GM11168 (cell line): ENCODE results near the gene USP35.

Experiments
- in situ Hi-C: fragments of 300-500 bp; cut with MboI; formaldehyde crosslinking; loops from one replicate; pipeline ENCODE4 v1.12.0; 2022; ENCODE audit warnings: low sequenced_read_pairs; ENCODE audit not compliant: unreplicated experiment

The USP35 gene

GRCh38 chr11:78188286-78189173 is at the start of gene USP35, which contains the start of gene KCTD21:
Gene USP35, plus strand, starts transcription at chr11:78188919. Its CDS starts 7,327 bp downstream, at chr11:78196246.
Gene KCTD21, minus strand, starts transcription at chr11:78188626. Its CDS starts 14,072 bp downstream, at chr11:78174554.
- in situ Hi-C loops = no loop called here

DNA sequence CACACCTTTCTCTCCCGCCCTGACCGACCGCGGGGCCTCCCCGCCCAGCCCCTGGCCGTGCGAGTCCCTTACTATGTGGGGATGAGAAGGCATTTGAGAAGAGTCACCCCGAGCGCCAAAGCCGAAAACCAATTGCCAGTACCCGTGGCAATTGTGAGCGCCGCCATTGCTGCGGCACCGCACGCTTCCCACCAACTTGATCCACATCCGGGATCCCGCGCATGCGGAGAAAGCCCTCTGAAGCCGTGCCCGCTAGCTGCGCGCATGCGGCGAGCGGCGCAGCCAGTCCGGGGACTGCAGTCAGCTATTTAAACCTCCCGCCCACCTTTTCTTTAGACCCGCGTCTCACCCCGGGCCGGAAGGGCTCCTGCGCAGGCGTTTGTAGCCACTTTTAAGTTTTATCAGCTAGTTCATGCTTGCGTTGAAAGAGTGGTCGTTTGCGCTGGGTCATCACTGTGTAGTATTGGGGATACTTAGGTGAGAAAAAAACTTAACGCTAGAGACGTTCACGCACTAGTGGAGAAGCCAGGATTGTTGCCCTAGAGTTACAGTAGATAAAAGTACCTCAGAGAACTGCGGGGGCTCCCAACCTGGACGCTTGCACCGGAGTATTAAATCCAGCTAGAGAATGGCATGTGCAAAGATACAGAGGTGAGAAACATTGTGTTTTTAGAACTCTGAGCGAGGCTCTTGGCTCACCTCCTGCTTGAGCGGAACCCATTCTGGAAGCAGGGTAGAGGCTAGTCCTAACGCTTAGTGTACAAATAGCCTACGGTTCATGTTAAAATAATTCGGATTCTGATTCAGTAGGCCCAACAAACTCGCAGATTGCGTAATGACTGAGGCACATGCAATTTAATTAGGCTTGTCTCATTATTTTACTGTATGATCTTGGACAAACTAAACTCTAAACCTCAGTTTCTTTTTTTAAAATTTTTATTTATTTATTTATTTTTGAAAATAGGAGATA is 49.0 kb upstream of the USP35 start, which contains the start of gene ALG8:
TSS of gene ALG8 (minus strand) at position 205 of the 970 bp plus-strand sequence. CDS start at position 167, 38 bp downstream.
- in situ Hi-C loops = no loop called here

DNA sequence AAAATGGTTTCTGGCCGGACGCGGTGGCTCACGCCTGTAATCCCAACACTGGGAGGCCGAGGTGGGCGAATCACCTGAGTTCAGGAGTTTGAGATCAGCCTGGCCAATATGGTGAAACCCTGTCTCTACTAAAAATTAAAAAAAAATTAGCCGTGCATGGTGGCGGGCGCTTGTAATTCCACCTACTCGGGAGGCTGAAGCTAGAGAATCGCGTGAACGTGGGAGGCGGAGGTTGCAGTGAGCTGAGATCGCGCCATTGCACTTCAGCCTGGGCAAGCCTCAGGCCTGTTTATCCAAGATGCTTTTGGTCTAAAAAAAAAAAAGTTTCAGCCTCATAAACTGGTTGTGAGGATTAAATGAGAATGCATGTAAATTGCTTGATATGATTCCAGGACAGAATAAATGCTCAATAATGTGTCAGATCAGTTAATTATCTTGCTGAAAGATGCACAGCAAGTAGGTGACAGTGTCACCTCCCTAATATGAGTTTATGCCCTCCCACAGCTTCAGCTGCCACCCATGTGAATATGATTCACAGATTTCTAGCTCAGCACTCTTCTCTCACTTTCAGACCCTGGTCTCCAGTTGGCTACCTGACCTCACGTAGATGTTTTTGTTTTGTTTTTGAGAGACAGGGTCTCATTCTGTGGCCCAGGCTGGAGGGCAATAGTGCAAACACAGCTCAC is 48.2 kb upstream of the USP35 start:
- in situ Hi-C loops = no loop called here

DNA sequence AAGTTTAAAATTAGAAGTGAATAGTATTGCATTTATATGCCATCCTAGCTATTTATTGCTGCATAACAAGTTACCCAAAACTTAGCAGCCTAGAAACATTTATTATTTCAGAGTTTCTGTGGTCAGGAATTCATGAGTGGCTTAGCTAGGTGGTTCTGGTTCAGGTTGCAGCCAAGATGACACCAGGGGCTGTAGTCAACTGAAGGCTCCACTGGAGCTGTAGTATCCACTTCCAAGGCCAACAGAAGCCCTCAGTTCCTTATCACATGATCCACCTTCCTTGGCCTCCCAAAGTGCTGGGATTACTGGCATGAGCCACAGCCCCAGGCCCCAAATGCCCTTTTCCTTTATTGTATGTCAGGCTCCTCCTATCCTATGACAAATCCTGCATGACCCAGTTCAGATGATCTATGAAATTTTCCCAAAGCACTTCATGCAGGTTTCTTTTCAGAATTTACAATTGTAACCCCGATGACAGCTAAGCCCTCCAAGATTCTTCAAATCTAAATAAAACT is 43.2 kb upstream of the USP35 start:
- in situ Hi-C loops = no loop called here

GRCh38 chr11:78147807-78148206 is 40.9 kb upstream of the USP35 start:
- in situ Hi-C loops = no loop called here

DNA sequence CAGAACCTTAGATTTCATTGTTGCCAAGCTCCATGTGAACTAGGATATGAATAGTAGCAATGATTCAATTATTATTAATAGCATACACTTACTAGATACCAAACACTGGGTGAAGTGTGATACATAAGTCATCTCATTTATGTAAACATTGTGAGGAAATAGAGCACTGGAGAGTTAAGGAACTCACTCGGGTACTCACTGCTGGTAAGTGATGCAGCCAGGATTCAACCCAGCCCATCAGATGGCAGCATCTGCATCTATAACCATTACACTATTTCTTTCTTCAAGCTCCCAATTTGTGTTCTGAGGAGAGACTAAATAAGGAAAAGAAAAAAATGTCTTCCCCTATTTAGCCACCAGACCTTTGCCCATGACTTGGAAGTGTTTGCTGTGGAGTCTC is 39.1 kb upstream of the USP35 start:
- in situ Hi-C loops = no loop called here

- in situ Hi-C loops = no loop called here
Observed at GRCh38 chr11:78150346-78150745, 38.4 kb upstream of the USP35 start.

DNA sequence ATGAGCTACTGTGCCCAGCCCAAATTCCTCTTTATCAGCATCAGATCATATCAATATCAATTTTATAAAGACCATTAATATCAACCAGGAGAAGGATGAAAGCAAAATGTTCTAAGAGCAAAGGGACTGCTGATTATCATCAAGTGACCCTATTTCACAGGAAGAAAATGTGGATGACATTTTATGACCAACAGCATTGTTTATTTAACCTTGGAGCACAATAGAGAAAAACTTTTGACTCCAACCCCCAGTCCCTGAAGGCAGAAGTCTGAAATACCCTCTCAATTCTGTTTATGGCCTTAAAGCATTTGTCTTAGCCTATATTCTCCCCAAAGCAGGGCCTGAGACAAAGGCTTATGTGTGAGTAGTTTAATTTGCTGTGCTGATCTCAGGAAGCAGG is 38.0 kb upstream of the USP35 start:
- in situ Hi-C loops = no loop called here

DNA sequence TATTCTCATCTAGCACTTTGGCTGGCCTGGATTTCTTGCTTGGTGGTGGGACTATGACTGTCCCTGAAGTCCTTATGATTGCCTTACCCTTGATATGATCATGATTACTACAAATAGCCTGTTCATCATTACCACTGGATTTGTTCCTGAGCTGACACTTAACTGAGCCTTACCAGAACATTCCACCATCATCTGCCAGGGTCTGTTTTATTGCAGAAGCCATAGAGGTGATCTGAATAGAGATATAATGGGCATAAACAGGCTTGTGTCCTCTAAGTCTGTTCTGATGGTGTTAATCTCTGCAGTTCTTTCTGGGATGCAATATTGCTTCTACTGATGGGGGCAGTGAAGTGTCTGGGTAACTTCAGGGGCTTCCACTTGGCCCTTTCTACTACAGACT is 36.9 kb upstream of the USP35 start:
- in situ Hi-C loops = no loop called here

DNA sequence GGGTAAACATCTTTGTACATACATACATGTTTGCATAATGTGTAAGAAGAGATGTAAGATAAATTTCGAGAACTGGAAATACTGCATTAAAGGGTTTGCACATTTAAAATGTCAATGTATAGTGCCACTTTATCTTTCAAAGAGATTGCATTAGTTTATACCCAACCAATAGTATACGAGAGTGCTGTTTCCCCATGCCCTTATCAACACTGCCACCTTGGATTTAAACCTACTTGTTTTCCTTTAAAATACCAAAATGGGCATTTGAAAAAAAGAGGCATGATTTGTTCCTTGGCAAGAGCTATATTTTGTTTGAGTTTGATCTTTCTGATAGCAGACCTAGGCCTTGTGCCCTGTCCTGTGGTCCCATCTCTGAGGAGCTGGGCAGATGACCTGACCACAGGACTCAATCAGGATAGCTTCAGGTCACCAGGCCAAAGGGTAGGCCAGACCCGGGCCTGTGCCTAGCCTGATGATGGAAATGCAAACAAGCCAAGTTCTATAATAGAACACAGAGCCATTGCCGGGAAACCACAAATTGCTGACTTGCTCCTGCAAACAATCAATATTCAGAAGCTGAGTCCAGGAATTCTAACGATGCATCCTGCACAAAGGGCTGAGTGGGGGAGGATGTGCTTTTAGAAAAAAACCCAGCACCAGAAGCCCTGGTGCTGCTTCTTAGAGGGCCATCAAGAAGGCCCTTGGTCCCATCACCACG is 32.4 kb upstream of the USP35 start:
- in situ Hi-C loops = no loop called here

- in situ Hi-C loops = no loop called here
Observed at GRCh38 chr11:78158987-78159652, 29.6 kb upstream of the USP35 start.

DNA sequence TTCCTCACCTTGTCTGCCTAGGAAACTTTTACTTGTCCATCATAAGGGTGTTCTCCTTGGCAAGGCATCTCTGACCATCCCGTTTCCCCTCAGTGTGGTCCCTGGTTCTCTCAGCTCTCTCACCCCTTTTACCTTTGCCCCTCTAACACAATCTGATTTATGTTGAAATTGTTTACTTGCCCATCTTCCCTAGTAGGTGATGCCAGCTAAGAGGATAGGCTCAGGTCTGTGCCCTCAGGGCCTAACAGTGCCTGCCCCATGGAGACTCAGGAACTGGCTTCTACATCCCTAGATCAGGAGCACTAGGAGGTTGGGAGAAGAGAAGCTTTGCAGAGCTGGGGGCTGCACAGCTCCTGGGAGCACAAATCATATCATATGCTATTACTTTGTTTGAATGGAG is 28.2 kb upstream of the USP35 start:
- in situ Hi-C loops = no loop called here

DNA sequence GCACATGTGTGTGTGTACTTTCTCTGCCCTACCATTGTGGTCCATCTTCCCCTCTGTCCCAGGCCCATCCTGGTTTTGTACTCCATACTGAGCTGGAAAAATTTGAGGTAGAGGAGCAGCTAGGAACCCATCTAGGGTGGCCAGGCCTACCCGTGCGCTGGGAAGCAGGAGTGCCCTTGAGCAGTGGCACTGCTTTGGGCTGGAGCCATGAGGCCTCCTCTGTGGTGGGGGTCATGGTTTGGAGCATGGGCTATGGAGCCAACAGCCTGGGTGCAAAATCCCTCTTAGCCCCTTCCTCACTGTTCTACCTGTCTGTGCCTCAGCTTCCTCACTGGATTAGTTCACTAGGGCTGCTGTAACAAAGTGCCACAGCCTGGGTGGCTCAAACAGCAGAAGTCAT is 27.4 kb upstream of the USP35 start:
- in situ Hi-C loops = no loop called here

GRCh38 chr11:78161962-78162371 is 26.8 kb upstream of the USP35 start:
- in situ Hi-C loops = no loop called here

DNA sequence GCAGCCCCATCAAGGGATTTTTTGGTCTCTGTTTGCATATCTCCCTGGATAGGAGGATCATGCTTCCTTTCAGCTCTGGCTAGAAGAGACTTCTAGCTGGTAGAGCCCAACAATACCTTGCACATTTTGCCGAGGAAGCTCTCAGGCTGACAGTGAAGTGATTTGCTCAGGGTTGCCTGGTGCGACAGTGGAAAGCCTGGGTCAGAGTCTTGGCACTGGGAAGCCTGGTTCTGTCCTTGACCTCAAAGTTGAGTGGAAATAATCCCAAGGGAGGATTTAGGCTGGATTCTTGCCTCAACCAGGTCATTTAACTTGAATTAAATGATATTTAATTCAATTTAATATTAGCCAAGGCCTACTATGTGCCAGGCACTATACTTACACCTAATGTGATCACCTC is 24.9 kb upstream of the USP35 start:
- in situ Hi-C loops = no loop called here

GRCh38 chr11:78164471-78164870 is 24.2 kb upstream of the USP35 start:
- in situ Hi-C loops = no loop called here

GRCh38 chr11:78166855-78167469 is 21.8 kb upstream of the USP35 start:
- in situ Hi-C loops = no loop called here
